GM23338 (cell line): ENCODE data around the gene FAN1. TPM values are rescaled to one million over a fixed set of nuclear protein-coding genes. Genes with fewer than 3 reads are reported as not detected.

ENCODE experiments used
- ATAC-seq: fragments of 200-7000 bp; cut with Tn5 transposase; 3 replicates; pipeline ENCODE4 v1.9.1; 2020
- DNase-seq: peaks from one replicate; pipeline ENCODE4 v3.0.0-alpha.2; 2015; ENCODE audit warnings: low spot score
- H2AFZ ChIP-seq: fragments of 200-600 bp; sonication (generic); 2 replicates; pipeline ENCODE4 v1.8.0; 2016; ENCODE audit warnings: antibody characterized with exemption, mild to moderate bottlenecking, moderate library complexity
- H3F3A ChIP-seq: fragments of 200-600 bp; sonication (generic); replicated peaks from 2 replicates; pipeline ENCODE4 v1.8.0; 2017; ENCODE audit warnings: antibody characterized with exemption, mixed run types, low read depth
- H3K27ac ChIP-seq: fragments of 200-600 bp; sonication (generic); 2 replicates; pipeline ENCODE4 v1.6.1; 2016; ENCODE audit warnings: low read depth
- H3K27me3 ChIP-seq: fragments of 200-600 bp; sonication (generic); 2 replicates; pipeline ENCODE4 v1.8.0; 2016; ENCODE audit warnings: mild to moderate bottlenecking, mixed run types, moderate library complexity; ENCODE audit not compliant: insufficient read depth
- H3K36me3 ChIP-seq: fragments of 200-600 bp; sonication (generic); 2 replicates; pipeline ENCODE4 v1.8.0; 2016; ENCODE audit warnings: mild to moderate bottlenecking; ENCODE audit not compliant: insufficient read depth
- H3K4me1 ChIP-seq: fragments of 200-600 bp; sonication (generic); 2 replicates; pipeline ENCODE4 v1.8.0; 2016; ENCODE audit warnings: mild to moderate bottlenecking, moderate library complexity; ENCODE audit not compliant: insufficient read depth
- H3K4me2 ChIP-seq: fragments of 200-600 bp; sonication (generic); 2 replicates; pipeline ENCODE4 v1.7.1; 2017; ENCODE audit warnings: mixed run types
- H3K4me3 ChIP-seq: fragments of 200-600 bp; sonication (generic); 2 replicates; pipeline ENCODE4 v1.6.1; 2016; ENCODE audit warnings: mixed run types
- H3K79me2 ChIP-seq: fragments of 200-600 bp; sonication (generic); replicated peaks from 2 replicates; pipeline ENCODE4 v1.8.0; 2017; ENCODE audit warnings: mild to moderate bottlenecking; ENCODE audit not compliant: insufficient read depth
- H3K9me2 ChIP-seq: fragments of 200-600 bp; sonication (generic); 2 replicates; pipeline ENCODE4 v1.8.0; 2017; ENCODE audit not compliant: insufficient read depth
- H4K20me1 ChIP-seq: fragments of 200-600 bp; sonication (generic); replicated peaks from 2 replicates; pipeline ENCODE4 v1.8.0; 2017; ENCODE audit warnings: mild to moderate bottlenecking; ENCODE audit not compliant: insufficient read depth
- H3K27ac Mint-ChIP-seq: 2 replicates; pipeline ENCODE4 v1.8.0; 2020; ENCODE audit warnings: inconsistent platforms, mild to moderate bottlenecking, moderate library complexity, mixed read lengths
- H3K27me3 Mint-ChIP-seq: 3 replicates; pipeline ENCODE4 v1.8.0; 2022; ENCODE audit warnings: low read depth, mild to moderate bottlenecking, moderate library complexity, mixed read lengths, inconsistent platforms; ENCODE audit not compliant: insufficient read depth, poor library complexity
- H3K36me3 Mint-ChIP-seq: 3 replicates; pipeline ENCODE4 v1.8.0; 2021; ENCODE audit warnings: low read depth, mild to moderate bottlenecking, inconsistent platforms, moderate library complexity, mixed read lengths
- H3K4me1 Mint-ChIP-seq: 3 replicates; pipeline ENCODE4 v1.8.0; 2020; ENCODE audit warnings: mild to moderate bottlenecking, inconsistent platforms, mixed read lengths
- H3K4me3 Mint-ChIP-seq: 3 replicates; pipeline ENCODE4 v1.8.0; 2021; ENCODE audit warnings: moderate library complexity, mild to moderate bottlenecking, inconsistent platforms, mixed read lengths
- H3K9me3 Mint-ChIP-seq: 3 replicates; pipeline ENCODE4 v1.8.0; 2020; ENCODE audit warnings: moderate library complexity, mild to moderate bottlenecking, inconsistent platforms, mixed read lengths
- CREB1 ChIP-seq: fragments of 250-450 bp; sonication (Bioruptor Pico); IDR thresholded peaks from 2 replicates; pipeline ENCODE4 v1.5.0; 2020; ENCODE audit warnings: low read depth, mild to moderate bottlenecking, moderate library complexity
- EZH2 ChIP-seq: fragments of 200-600 bp; sonication (generic); IDR thresholded peaks from one replicate; pipeline ENCODE4 v1.8.0; 2017; ENCODE audit warnings: antibody characterized with exemption, mild to moderate bottlenecking, low read depth; ENCODE audit not compliant: unreplicated experiment
- NANOG ChIP-seq: IDR thresholded peaks from 2 replicates; pipeline ENCODE4 v1.6.1; 2016; ENCODE audit warnings: antibody characterized with exemption, borderline replicate concordance
- STAT1 ChIP-seq: IDR thresholded peaks from one replicate; pipeline ENCODE4 v1.6.1; 2016; ENCODE audit warnings: antibody characterized with exemption; ENCODE audit not compliant: unreplicated experiment
- ZNF114 ChIP-seq: fragments of 250-450 bp; sonication (Bioruptor Pico); IDR thresholded peaks from 2 replicates; pipeline ENCODE4 v1.5.0; 2020; ENCODE audit warnings: mild to moderate bottlenecking, moderate library complexity
- polyA plus RNA-seq: library from polyadenylated mRNA; unstranded; fragments of >200 nt; fragmentation: Nextera tagmentation; extraction: Ambion mirVana; gene quantifications from 2 replicates; pipeline ENCODE4 v1.2.1, GENCODE V29; 2016
- total RNA-seq: library from RNA; depleted of rRNA; stranded (reverse); fragments of >200 nt; shearing (Covaris generic); gene quantifications from 2 replicates; pipeline ENCODE4 v1.2.3, GENCODE V29; 2014
- TF ChIP-seq, protein P1 (sequence below): IDR thresholded peaks from 2 replicates; pipeline ENCODE4 v1.6.1; 2016; ENCODE audit warnings: antibody characterized with exemption
- TF ChIP-seq, protein P2 (sequence below): IDR thresholded peaks from one replicate; pipeline ENCODE4 v1.6.1; 2018; ENCODE audit warnings: antibody characterized with exemption; ENCODE audit not compliant: unreplicated experiment
- TF ChIP-seq, protein P3 (sequence below): fragments of 250-450 bp; sonication (Bioruptor Pico); IDR thresholded peaks from 2 replicates; pipeline ENCODE4 v1.5.0; 2020; ENCODE audit warnings: mild to moderate bottlenecking, moderate library complexity

Gene FAN1
- total and polyA plus RNA-seq, 2 experiments from 2014 or later, result 9.1 to 29.2 TPM

DNA sequence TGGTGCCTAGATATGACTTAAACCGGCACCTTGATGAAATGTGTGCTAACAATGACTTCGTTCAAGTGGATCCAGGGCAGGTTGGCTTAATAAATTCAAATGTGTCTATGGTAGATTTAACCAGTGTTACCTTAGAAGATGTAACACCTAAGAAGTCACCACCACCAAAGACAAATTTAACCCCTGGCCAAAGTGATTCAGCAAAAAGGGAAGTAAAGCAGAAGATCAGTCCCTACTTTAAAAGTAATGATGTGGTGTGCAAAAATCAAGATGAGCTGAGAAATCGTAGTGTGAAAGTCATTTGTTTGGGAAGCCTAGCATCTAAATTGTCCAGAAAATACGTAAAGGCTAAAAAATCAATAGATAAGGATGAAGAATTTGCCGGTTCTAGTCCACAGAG, 1.1 kb downstream of the FAN1 start:
- no peaks in the 10 kb centered on the region for H3K36me3 ChIP-seq
- no peak overlapping the region for H3K27ac ChIP-seq
- H3K27me3 ChIP-seq, result no peaks in the 10 kb centered on the region
- H2AFZ ChIP-seq, result no peak overlapping the region
- Mint-ChIP-seq H3K4me1 (peaks cover 14% of the 10 kb centered on the region; the same call in 2 of the 3 replicates), H3K27ac (no peak overlapping the region), H3K27me3 (peaks cover 2% of the 10 kb centered on the region), H3K9me3 (no peaks in the 10 kb centered on the region), H3K4me3 (peak overlapping the region; percentile 94), H3K36me3 (peaks cover 25% of the 10 kb centered on the region)
- H3K4me2 ChIP-seq, result peak overlapping the region; percentile 86
- TF ChIP-seq STAT1 (no peak), NANOG (no peak), EZH2 (no peak), CREB1 (CRISPR knock-in tag) (no peak), ZNF114 (no peak)
- TF ChIP-seq, protein P1, sequence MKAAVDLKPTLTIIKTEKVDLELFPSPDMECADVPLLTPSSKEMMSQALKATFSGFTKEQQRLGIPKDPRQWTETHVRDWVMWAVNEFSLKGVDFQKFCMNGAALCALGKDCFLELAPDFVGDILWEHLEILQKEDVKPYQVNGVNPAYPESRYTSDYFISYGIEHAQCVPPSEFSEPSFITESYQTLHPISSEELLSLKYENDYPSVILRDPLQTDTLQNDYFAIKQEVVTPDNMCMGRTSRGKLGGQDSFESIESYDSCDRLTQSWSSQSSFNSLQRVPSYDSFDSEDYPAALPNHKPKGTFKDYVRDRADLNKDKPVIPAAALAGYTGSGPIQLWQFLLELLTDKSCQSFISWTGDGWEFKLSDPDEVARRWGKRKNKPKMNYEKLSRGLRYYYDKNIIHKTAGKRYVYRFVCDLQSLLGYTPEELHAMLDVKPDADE, result no peak
- TF ChIP-seq, protein P2, sequence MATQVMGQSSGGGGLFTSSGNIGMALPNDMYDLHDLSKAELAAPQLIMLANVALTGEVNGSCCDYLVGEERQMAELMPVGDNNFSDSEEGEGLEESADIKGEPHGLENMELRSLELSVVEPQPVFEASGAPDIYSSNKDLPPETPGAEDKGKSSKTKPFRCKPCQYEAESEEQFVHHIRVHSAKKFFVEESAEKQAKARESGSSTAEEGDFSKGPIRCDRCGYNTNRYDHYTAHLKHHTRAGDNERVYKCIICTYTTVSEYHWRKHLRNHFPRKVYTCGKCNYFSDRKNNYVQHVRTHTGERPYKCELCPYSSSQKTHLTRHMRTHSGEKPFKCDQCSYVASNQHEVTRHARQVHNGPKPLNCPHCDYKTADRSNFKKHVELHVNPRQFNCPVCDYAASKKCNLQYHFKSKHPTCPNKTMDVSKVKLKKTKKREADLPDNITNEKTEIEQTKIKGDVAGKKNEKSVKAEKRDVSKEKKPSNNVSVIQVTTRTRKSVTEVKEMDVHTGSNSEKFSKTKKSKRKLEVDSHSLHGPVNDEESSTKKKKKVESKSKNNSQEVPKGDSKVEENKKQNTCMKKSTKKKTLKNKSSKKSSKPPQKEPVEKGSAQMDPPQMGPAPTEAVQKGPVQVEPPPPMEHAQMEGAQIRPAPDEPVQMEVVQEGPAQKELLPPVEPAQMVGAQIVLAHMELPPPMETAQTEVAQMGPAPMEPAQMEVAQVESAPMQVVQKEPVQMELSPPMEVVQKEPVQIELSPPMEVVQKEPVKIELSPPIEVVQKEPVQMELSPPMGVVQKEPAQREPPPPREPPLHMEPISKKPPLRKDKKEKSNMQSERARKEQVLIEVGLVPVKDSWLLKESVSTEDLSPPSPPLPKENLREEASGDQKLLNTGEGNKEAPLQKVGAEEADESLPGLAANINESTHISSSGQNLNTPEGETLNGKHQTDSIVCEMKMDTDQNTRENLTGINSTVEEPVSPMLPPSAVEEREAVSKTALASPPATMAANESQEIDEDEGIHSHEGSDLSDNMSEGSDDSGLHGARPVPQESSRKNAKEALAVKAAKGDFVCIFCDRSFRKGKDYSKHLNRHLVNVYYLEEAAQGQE, result no peak
- TF ChIP-seq, protein P3, sequence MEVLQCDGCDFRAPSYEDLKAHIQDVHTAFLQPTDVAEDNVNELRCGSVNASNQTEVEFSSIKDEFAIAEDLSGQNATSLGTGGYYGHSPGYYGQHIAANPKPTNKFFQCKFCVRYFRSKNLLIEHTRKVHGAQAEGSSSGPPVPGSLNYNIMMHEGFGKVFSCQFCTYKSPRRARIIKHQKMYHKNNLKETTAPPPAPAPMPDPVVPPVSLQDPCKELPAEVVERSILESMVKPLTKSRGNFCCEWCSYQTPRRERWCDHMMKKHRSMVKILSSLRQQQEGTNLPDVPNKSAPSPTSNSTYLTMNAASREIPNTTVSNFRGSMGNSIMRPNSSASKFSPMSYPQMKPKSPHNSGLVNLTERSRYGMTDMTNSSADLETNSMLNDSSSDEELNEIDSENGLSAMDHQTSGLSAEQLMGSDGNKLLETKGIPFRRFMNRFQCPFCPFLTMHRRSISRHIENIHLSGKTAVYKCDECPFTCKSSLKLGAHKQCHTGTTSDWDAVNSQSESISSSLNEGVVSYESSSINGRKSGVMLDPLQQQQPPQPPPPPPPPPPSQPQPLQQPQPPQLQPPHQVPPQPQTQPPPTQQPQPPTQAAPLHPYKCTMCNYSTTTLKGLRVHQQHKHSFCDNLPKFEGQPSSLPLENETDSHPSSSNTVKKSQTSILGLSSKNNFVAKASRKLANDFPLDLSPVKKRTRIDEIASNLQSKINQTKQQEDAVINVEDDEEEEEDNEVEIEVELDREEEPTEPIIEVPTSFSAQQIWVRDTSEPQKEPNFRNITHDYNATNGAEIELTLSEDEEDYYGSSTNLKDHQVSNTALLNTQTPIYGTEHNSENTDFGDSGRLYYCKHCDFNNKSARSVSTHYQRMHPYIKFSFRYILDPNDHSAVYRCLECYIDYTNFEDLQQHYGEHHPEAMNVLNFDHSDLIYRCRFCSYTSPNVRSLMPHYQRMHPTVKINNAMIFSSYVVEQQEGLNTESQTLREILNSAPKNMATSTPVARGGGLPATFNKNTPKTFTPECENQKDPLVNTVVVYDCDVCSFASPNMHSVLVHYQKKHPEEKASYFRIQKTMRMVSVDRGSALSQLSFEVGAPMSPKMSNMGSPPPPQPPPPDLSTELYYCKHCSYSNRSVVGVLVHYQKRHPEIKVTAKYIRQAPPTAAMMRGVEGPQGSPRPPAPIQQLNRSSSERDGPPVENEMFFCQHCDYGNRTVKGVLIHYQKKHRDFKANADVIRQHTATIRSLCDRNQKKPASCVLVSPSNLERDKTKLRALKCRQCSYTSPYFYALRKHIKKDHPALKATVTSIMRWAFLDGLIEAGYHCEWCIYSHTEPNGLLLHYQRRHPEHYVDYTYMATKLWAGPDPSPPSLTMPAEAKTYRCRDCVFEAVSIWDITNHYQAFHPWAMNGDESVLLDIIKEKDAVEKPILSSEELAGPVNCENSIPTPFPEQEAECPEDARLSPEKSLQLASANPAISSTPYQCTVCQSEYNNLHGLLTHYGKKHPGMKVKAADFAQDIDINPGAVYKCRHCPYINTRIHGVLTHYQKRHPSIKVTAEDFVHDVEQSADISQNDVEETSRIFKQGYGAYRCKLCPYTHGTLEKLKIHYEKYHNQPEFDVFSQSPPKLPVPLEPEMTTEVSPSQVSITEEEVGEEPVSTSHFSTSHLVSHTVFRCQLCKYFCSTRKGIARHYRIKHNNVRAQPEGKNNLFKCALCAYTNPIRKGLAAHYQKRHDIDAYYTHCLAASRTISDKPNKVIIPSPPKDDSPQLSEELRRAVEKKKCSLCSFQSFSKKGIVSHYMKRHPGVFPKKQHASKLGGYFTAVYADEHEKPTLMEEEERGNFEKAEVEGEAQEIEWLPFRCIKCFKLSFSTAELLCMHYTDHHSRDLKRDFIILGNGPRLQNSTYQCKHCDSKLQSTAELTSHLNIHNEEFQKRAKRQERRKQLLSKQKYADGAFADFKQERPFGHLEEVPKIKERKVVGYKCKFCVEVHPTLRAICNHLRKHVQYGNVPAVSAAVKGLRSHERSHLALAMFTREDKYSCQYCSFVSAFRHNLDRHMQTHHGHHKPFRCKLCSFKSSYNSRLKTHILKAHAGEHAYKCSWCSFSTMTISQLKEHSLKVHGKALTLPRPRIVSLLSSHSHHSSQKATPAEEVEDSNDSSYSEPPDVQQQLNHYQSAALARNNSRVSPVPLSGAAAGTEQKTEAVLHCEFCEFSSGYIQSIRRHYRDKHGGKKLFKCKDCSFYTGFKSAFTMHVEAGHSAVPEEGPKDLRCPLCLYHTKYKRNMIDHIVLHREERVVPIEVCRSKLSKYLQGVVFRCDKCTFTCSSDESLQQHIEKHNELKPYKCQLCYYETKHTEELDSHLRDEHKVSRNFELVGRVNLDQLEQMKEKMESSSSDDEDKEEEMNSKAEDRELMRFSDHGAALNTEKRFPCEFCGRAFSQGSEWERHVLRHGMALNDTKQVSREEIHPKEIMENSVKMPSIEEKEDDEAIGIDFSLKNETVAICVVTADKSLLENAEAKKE, result no peak
- 0 out of 2 replicates have a peak, but pooled peaks cover 5% of the 10 kb centered on the region for H4K20me1 ChIP-seq
- no peaks in the 10 kb centered on the region for H3F3A ChIP-seq
- peak overlapping the region; percentile 82 for H3K4me3 ChIP-seq
- no peak for DNase-seq
- 0 out of 2 replicates have a peak, but pooled peaks cover 5% of the 10 kb centered on the region for H3K79me2 ChIP-seq
- H3K4me1 ChIP-seq, result peaks cover 4% of the 10 kb centered on the region; the same call in 1 of the 2 replicates
- ATAC-seq, result no peak
- H3K9me2 ChIP-seq, result no peaks in the 10 kb centered on the region
